BJ (cell line): ENCODE data around the gene RNF44. TPM values are rescaled to one million over a fixed set of nuclear protein-coding genes. Genes with fewer than 3 reads are reported as not detected.

ENCODE experiments used
- CTCF ChIA-PET: fragments of 350-600 bp; formaldehyde crosslinking; extraction: SDS; loops from one replicate; lab custom pipeline; 2021; ENCODE audit warnings: antibody characterized with exemption, inconsistent platforms; lab: Yijun Ruan, JAX
- POLR2A ChIA-PET: fragments of 300-600 bp; sonication (Branson Sonifier 250); formaldehyde crosslinking; extraction: SDS; loops from one replicate; lab custom pipeline; 2021; ENCODE audit warnings: antibody characterized with exemption; lab: Charles Lee
- DNase-seq: peaks from one replicate; pipeline ENCODE4 v3.0.0-alpha.2; 2011; ENCODE audit warnings: low read depth
- H3K27me3 ChIP-seq: 2 replicates; pipeline ENCODE4 v1.6.0; 2011; ENCODE audit warnings: low read length; ENCODE audit not compliant: control insufficient read depth, insufficient read depth
- H3K36me3 ChIP-seq: 2 replicates; pipeline ENCODE4 v1.5.1; 2011; ENCODE audit warnings: low read length; ENCODE audit not compliant: control insufficient read depth, insufficient read depth
- H3K4me3 ChIP-seq: 2 replicates; pipeline ENCODE4 v1.5.1; 2011; ENCODE audit warnings: low read depth, mild to moderate bottlenecking, control low read depth, low read length
- polyA plus RNA-seq: library from polyadenylated mRNA; depleted of rRNA; stranded (reverse); fragments of >200 nt; gene quantifications from 2 replicates; pipeline ENCODE4 v1.2.3, GENCODE V29; 2011
- TF ChIP-seq, protein P1 (sequence below): IDR thresholded peaks from 2 replicates; pipeline ENCODE4 v1.5.1; 2011; ENCODE audit warnings: low read depth, mild to moderate bottlenecking, control low read depth, inconsistent platforms, low read length, moderate library complexity; ENCODE audit not compliant: insufficient read depth

The RNF44 gene
- polyA plus RNA-seq, 1 experiment, result 6.0 TPM

DNA sequence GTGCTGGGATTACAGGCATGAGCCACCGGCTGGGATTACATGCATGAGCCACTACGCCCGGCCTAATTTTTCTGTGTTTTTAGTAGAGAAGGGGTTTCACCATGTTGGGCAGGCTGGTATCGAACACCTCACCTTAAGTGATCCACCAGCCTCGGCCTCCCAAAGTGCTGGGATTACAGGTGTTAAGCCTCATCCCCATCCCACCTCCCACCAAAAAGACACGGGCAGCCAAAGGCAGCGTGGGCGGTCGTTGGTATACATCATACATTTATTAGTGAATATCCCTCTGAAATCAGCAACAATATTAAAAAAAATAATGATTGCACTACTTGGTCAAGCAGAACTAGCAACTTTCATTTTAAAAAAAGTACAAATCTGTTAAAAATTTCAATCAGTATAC lies 10.7 kb downstream of the RNF44 start:
- POLR2A ChIA-PET, result no interaction called here
- no peaks in the 10 kb centered on the region for H3K27me3 ChIP-seq
- no peak for DNase-seq
- CTCF ChIA-PET, result no interaction called here
- TF ChIP-seq, protein P1, sequence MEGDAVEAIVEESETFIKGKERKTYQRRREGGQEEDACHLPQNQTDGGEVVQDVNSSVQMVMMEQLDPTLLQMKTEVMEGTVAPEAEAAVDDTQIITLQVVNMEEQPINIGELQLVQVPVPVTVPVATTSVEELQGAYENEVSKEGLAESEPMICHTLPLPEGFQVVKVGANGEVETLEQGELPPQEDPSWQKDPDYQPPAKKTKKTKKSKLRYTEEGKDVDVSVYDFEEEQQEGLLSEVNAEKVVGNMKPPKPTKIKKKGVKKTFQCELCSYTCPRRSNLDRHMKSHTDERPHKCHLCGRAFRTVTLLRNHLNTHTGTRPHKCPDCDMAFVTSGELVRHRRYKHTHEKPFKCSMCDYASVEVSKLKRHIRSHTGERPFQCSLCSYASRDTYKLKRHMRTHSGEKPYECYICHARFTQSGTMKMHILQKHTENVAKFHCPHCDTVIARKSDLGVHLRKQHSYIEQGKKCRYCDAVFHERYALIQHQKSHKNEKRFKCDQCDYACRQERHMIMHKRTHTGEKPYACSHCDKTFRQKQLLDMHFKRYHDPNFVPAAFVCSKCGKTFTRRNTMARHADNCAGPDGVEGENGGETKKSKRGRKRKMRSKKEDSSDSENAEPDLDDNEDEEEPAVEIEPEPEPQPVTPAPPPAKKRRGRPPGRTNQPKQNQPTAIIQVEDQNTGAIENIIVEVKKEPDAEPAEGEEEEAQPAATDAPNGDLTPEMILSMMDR, result no peak
- no peak overlapping the region for H3K4me3 ChIP-seq
- H3K36me3 ChIP-seq, result peaks cover 27% of the 10 kb centered on the region

DNA sequence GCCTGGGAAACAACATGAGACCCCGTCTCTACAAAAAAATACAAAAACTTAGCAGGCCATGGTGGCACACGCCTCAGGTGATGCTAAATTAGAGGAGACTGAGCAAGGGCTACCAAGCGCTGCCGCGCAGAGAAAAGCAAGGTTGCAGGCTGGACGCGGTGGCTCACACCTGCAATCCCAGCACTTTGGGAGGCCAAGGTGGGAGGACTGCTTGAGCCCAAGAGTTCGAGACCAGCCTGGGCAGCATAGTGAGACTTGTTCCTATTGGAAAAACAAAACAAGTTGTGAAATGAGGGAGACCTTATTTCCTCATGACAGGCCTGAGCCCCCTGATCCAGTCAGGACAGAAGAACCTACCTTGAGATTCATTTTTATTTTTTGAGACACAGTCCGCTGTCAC lies 11.5 kb downstream of the RNF44 start:
- H3K27me3 ChIP-seq, result no peaks in the 10 kb centered on the region
- TF ChIP-seq, protein P1, result no peak
- H3K4me3 ChIP-seq, result no peak overlapping the region
- ChIA-PET CTCF (no interaction called here), POLR2A (no interaction called here)
- H3K36me3 ChIP-seq, result peaks cover 22% of the 10 kb centered on the region
- no peak for DNase-seq

DNA sequence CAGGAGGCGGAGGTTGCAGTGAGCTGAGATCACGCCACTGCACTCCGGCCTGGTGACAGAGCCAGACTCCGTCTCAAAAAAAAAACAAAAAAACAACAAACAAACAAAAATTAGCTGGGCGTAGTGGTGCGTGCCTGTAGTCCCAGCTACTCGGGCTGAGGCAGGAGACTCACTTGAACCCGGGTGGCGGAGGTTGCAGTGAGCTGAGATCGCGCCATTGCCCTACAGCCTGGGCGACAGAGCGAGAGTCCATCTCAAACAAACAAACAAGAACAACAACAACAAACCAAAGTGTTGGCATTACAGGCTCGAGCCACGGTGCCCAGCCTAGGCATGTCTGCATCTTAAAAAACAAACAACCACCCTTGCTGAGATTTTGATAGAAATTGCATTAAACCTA lies 12.2 kb downstream of the RNF44 start:
- H3K4me3 ChIP-seq, result no peak overlapping the region
- DNase-seq, result no peak
- TF ChIP-seq, protein P1, result no peak
- CTCF ChIA-PET, result interaction anchor here (0.6 kb wide), 1 partner anchor 55 kb away, joined by 3 read pairs; no protein-coding TSS in a partner anchor
- H3K27me3 ChIP-seq, result no peaks in the 10 kb centered on the region
- POLR2A ChIA-PET, result no interaction called here
- H3K36me3 ChIP-seq, result peaks cover 20% of the 10 kb centered on the region

DNA sequence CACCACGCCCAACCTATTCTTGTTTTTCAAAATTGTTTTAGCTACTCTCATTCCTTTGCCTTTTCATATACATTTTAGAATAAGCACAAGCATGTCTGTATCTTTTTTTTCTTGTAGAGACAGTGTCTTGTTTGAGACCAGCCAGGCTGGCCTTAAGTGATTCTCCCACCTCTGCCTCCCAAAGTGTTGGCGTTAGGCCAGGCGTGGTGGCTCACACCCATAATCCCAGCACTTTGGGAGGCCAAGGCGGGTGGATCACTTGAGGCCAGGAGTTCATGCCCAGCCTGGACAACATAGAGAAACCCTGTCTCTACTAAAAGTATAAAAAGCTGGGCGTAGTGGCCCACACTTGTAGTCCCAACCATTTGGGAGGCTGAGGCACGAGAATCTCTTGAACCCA lies 13.1 kb downstream of the RNF44 start:
- H3K27me3 ChIP-seq, result no peaks in the 10 kb centered on the region
- CTCF ChIA-PET, result no interaction called here
- TF ChIP-seq, protein P1, result no peak
- H3K4me3 ChIP-seq, result no peak overlapping the region
- no peak for DNase-seq
- peaks cover 13% of the 10 kb centered on the region for H3K36me3 ChIP-seq
- POLR2A ChIA-PET, result no interaction called here

DNA sequence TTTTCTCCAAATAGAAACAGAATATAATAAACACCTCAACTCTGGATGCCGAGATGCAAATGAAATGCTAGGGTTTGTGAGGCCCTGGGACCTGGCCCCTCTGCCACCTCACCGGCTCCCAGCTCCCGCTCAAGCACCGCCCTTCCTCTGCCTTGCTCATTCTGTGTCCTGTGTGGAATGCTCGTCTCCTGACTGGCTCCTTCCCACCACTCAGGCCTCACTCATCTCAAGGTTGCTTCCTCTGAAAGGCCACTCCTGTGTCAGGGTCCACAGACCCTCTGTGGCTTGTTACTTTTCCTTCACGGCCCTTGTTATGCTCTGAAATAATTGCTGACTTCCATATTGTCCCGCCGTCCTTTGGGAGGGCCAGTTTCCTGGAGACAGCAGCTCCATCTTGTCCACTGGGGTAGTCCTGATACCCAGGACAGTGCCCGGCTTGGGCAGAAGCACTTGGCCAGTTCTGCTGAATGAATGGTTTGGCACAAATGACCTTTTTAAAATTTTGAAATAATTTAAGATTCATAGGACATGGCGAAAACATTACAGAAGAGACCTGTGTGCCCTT lies 15.4 kb downstream of the RNF44 start:
- no peak for DNase-seq
- CTCF ChIA-PET, result interaction anchor here (0.6 kb wide), 1 partner anchor 13 kb away, joined by 3 read pairs; no protein-coding TSS in a partner anchor
- no peaks in the 10 kb centered on the region for H3K27me3 ChIP-seq
- TF ChIP-seq, protein P1, result no peak
- H3K36me3 ChIP-seq, result no peaks in the 10 kb centered on the region
- POLR2A ChIA-PET, result no interaction called here
- H3K4me3 ChIP-seq, result no peak overlapping the region
